ENCODE data around the gene CISTR. TPM values are rescaled to one million over a fixed set of nuclear protein-coding genes. Genes with fewer than 3 reads are reported as not detected.
"Not testable (repeated sequence)": the region's sequence is repeated elsewhere in the genome, so short reads cannot be mapped to it uniquely, and the experiment has no call there.

Gene CISTR
- total RNA-seq, 4 donors from 2014 or later: not detected

DNA sequence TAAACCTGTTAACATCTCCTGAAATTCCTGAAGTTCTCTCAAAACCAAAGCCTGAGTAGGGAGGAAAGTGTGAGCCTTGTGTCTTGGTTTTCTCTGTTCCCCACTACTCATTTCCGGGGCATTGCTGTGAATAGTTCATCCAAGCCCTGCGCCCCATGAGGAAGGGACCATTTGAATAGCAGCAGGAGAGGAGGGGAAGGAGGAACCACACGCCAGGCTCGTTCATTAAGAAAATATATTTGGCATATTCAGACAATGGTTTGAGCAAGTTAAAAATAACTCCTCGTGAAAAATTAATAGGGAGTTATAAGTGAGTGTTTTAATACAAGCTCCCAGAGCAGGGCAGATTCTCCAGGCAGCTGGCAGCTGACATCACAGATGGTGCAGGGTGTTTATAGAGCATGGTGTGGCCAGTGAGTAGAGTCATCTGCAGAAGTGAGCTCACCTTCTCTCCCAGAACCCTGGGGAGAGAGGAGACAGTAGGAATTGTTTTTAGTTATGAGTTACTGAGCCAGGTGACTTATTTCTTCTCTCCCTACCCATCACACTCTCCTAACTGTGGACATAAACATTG, 29.5 kb upstream of the CISTR start:
- Histone ChIP-seq H3K4me1 (no peaks in the 10 kb centered on the region), H3K36me3 (no peaks in the 10 kb centered on the region), H3K27ac (no peak overlapping the region), H3K4me3 (no peak overlapping the region), H3K9me3 (no peaks in the 10 kb centered on the region), H3K27me3 (peaks cover 0 to 4% of the 10 kb centered on the region in 2 donors)
- no peak for DNase-seq
- TF ChIP-seq, protein P1, sequence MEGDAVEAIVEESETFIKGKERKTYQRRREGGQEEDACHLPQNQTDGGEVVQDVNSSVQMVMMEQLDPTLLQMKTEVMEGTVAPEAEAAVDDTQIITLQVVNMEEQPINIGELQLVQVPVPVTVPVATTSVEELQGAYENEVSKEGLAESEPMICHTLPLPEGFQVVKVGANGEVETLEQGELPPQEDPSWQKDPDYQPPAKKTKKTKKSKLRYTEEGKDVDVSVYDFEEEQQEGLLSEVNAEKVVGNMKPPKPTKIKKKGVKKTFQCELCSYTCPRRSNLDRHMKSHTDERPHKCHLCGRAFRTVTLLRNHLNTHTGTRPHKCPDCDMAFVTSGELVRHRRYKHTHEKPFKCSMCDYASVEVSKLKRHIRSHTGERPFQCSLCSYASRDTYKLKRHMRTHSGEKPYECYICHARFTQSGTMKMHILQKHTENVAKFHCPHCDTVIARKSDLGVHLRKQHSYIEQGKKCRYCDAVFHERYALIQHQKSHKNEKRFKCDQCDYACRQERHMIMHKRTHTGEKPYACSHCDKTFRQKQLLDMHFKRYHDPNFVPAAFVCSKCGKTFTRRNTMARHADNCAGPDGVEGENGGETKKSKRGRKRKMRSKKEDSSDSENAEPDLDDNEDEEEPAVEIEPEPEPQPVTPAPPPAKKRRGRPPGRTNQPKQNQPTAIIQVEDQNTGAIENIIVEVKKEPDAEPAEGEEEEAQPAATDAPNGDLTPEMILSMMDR (IDR thresholded peaks at IDR 0.05): no peak
- no peak for TF ChIP-seq POLR2A (IDR thresholded peaks at IDR 0.05)

DNA sequence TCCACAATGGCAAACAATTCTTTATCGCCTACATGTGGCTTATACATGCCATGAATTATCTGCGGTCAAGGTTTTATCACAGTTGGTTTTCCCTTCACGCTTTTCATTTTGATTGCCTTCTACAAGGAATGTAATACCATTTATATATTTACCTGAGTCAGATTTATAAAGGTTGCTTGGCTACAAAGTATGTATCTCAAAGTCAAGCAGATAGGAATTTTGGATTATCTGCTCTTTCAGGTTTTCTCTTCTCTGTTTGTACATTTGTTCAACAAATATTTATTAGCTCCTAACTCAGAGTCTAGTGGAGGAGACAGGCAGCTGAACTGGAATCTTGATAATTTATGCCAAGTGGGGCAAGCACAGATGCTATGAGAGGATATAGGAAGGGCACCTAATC, 28.5 kb upstream of the CISTR start:
- no peaks in the 10 kb centered on the region for H3K4me1 ChIP-seq
- no peak for DNase-seq
- H3K27ac ChIP-seq: no peak overlapping the region
- no peaks in the 10 kb centered on the region for H3K36me3 ChIP-seq
- peaks cover 0 to 4% of the 10 kb centered on the region in 2 donors for H3K27me3 ChIP-seq
- no peak overlapping the region for H3K4me3 ChIP-seq
- no peaks in the 10 kb centered on the region for H3K9me3 ChIP-seq
- TF ChIP-seq POLR2A (IDR thresholded peaks at IDR 0.05): no peak
- TF ChIP-seq, protein P1 (IDR thresholded peaks at IDR 0.05): no peak

DNA sequence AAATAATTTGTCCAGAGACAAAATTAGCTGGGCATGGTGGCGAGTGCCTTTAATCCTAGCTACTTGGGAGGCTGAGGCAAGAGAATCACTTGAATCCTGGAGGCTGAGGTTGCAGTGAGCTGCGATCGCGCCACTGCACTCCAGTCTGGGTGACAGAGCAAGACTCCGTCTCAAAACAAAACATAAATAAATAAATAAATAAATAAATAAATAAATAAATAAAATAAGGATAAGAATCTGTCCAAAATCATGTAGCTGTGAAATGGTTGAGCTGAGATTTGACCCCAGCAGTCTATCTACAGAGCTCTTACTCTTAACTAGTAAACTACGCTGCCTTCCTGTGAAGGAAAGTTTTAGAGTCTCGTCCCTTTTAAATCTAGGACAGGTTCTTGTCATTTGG, 27.9 kb upstream of the CISTR start:
- H3K4me3 ChIP-seq, H3K9me3 ChIP-seq, H3K36me3 ChIP-seq, H3K4me1 ChIP-seq, H3K27ac ChIP-seq, DNase-seq, H3K27me3 ChIP-seq: not testable (repeated sequence)

DNA sequence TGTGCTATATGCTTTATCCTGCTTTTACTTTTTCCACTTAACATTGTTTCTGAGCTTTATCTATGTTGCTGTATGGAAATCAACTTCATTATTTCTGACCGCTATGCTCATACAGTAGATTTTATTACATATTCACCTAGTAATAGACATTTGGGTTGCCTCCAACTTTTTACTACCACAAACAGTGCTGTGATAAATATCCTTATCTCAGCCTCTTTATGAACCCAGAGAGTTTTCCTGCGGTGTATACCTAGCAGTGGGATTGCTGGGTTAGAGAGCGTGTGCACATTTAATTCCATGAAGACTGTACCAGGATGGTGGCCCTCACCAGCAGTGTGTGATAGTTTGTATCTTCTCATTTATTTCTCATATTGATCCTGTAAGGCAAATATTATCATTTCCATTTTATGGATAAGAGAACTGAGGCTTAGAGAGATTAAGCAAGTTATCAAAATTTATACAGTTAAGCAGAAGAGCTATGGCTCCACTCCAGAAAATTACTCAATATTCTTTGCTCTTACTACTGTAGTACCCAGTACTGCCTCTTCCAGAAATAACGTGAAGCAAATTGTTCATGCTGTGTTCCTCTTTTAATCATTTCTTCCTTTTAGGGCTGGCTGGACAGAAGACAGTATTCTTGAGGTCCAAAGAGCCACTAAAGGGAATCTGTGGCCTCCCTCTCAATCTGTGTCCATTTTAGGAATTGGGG, 26.3 kb upstream of the CISTR start:
- Histone ChIP-seq H3K27me3 (no peaks in the 10 kb centered on the region), H3K4me3 (no peak overlapping the region), H3K36me3 (no peaks in the 10 kb centered on the region), H3K27ac (no peak overlapping the region), H3K4me1 (no peaks in the 10 kb centered on the region), H3K9me3 (no peaks in the 10 kb centered on the region)
- no peak for TF ChIP-seq POLR2A (IDR thresholded peaks at IDR 0.05)
- TF ChIP-seq, protein P1 (IDR thresholded peaks at IDR 0.05): no peak
- DNase-seq: no peak

DNA sequence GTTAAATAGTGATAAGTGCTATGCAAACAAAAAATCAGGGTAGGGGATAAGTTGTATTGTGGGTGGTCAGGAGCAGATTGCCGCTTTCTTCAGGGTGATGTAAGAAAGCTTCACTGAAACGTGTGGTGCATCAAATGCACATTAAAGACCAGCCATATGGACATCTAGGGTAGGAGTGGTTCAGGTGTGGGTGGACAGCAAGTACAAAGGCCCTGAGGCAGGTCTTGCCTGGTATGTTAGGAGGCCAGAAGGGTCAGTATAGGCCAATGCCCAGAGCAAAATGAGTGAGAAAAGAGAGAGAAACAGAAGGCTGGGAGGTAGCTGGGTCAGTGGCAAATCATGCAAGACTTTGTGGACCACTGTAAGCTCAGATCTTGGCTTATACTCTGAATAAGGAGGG, 25.6 kb upstream of the CISTR start:
- Histone ChIP-seq H3K27ac (no peak overlapping the region), H3K4me3 (no peak overlapping the region), H3K27me3 (no peaks in the 10 kb centered on the region), H3K4me1 (no peaks in the 10 kb centered on the region), H3K36me3 (no peaks in the 10 kb centered on the region), H3K9me3 (no peaks in the 10 kb centered on the region)
- TF ChIP-seq, protein P1 (IDR thresholded peaks at IDR 0.05): no peak
- TF ChIP-seq POLR2A (IDR thresholded peaks at IDR 0.05): no peak
- DNase-seq: no peak

DNA sequence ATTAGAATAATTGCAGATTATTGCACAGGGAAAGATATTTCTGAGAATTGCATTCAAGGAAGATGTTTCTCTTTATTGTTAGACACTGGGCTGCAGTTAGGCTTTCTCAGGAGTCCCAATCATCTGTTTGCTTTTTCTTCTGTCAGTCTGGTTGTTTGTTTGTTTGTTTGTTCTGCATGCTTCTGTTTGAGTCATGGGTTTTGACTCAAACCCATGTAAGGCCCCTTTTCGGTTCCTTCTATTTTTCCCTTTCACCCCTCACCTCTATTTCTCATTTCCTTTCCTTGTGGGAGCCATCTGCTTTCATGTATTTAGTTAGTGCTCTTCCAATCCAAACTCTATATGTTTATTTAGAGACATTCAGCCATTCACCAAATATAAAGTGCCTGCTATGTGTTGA, 25.1 kb upstream of the CISTR start:
- H3K4me3 ChIP-seq: no peak overlapping the region
- TF ChIP-seq, protein P1 (IDR thresholded peaks at IDR 0.05): no peak
- TF ChIP-seq POLR2A (IDR thresholded peaks at IDR 0.05): no peak
- H3K9me3 ChIP-seq: no peaks in the 10 kb centered on the region
- no peak overlapping the region for H3K27ac ChIP-seq
- H3K36me3 ChIP-seq: no peaks in the 10 kb centered on the region
- no peaks in the 10 kb centered on the region for H3K27me3 ChIP-seq
- H3K4me1 ChIP-seq: no peaks in the 10 kb centered on the region
- DNase-seq: no peak
